Measurements from ENCODE around the gene COL16A1. TPM values are rescaled to one million over a fixed set of nuclear protein-coding genes. Genes with fewer than 3 reads are reported as not detected.
A peak's percentile ranks its signal among the peaks of the same experiment; 100 is the strongest.

The COL16A1 gene
- total and polyA plus RNA-seq, 7 experiments from 2014 or later: 0.31 to 0.37 TPM; not detected in 5

GRCh38 chr1:31615414-31615813 is 88.4 kb downstream of the COL16A1 start:
- DNase-seq (no peak), ATAC-seq (no peak)
- no peaks in the 10 kb centered on the region for H3K4me1 ChIP-seq (ENCODE audit: control insufficient read depth in 2 of 2, insufficient read depth in 2 of 2, low read length in 2 of 2)
- Mint-ChIP-seq H3K9me3 (no peaks in the 10 kb centered on the region), H3K4me1 (peaks cover 0 to 10% (median 5%) of the 10 kb centered on the region in 7 donors), H3K27ac (no peak overlapping the region), H3K4me3 (no peak overlapping the region), H3K27me3 (peaks cover 30 to 37% (median 33%) of the 10 kb centered on the region in 5 donors), H3K36me3 (no peaks in the 10 kb centered on the region)
- ChIA-PET CTCF (no interaction called here), POLR2A (no interaction called here)
- intact Hi-C loops (cut with micrococcal nuclease): no loop called here
- peaks cover 0 to 3% of the 10 kb centered on the region in 2 donors for H3K27me3 ChIP-seq (ENCODE audit: control insufficient read depth in 2 of 2, insufficient read depth in 2 of 2, low read length in 2 of 2)
- H3K4me3 ChIP-seq (ENCODE audit: low read length): no peak overlapping the region
- no peaks in the 10 kb centered on the region for H3K9me3 ChIP-seq (ENCODE audit: control insufficient read depth in 2 of 3, low read length in 3 of 3)
- no peaks in the 10 kb centered on the region for H3K36me3 ChIP-seq (ENCODE audit: control insufficient read depth in 2 of 3, insufficient read depth in 3 of 3, low read length in 3 of 3)
- no peak overlapping the region for H3K27ac ChIP-seq (ENCODE audit: low read depth, low read length)

- Mint-ChIP-seq H3K4me3 (no peak overlapping the region), H3K36me3 (no peaks in the 10 kb centered on the region), H3K27me3 (peaks cover 30 to 34% (median 30%) of the 10 kb centered on the region in 5 donors), H3K27ac (peak overlapping the region in 1 of 9 donors; percentile 12), H3K9me3 (no peaks in the 10 kb centered on the region), H3K4me1 (peaks cover 0 to 10% (median 5%) of the 10 kb centered on the region in 7 donors)
- Histone ChIP-seq H3K9me3 (ENCODE audit: control insufficient read depth in 2 of 3, low read length in 3 of 3) (no peaks in the 10 kb centered on the region), H3K4me3 (ENCODE audit: low read length) (no peak overlapping the region), H3K27ac (ENCODE audit: low read depth, low read length) (no peak overlapping the region), H3K36me3 (ENCODE audit: control insufficient read depth in 2 of 3, insufficient read depth in 3 of 3, low read length in 3 of 3) (no peaks in the 10 kb centered on the region), H3K27me3 (ENCODE audit: control insufficient read depth in 2 of 2, insufficient read depth in 2 of 2, low read length in 2 of 2) (peaks cover 0 to 3% of the 10 kb centered on the region in 2 donors), H3K4me1 (ENCODE audit: control insufficient read depth in 2 of 2, insufficient read depth in 2 of 2, low read length in 2 of 2) (no peaks in the 10 kb centered on the region)
- ChIA-PET CTCF (no interaction called here), POLR2A (no interaction called here)
- no peak for DNase-seq
- ATAC-seq: no peak
- intact Hi-C loops (cut with micrococcal nuclease): no loop called here
Observed at GRCh38 chr1:31614414-31615005, 89.3 kb downstream of the COL16A1 start.

GRCh38 chr1:31609514-31610118 is 94.2 kb downstream of the COL16A1 start:
- POLR2A ChIA-PET: no interaction called here
- ATAC-seq: no peak
- no peak for DNase-seq

GRCh38 chr1:31607360-31607759 is 96.5 kb downstream of the COL16A1 start:
- ChIA-PET POLR2A (no interaction called here), CTCF (no interaction called here)
- Mint-ChIP-seq H3K36me3 (peaks cover 0 to 3% (median 0%) of the 10 kb centered on the region in 5 donors), H3K27me3 (peaks cover 0 to 16% (median 0%) of the 10 kb centered on the region in 5 donors), H3K4me1 (peaks cover 0 to 3% (median 0%) of the 10 kb centered on the region in 7 donors), H3K27ac (no peak overlapping the region), H3K4me3 (no peak overlapping the region), H3K9me3 (peaks cover 0 to 2% (median 0%) of the 10 kb centered on the region in 11 donors)
- Histone ChIP-seq H3K4me3 (ENCODE audit: low read length) (no peak overlapping the region), H3K4me1 (ENCODE audit: control insufficient read depth in 2 of 2, insufficient read depth in 2 of 2, low read length in 2 of 2) (no peaks in the 10 kb centered on the region), H3K9me3 (ENCODE audit: control insufficient read depth in 2 of 3, low read length in 3 of 3) (no peaks in the 10 kb centered on the region), H3K36me3 (ENCODE audit: control insufficient read depth in 2 of 3, insufficient read depth in 3 of 3, low read length in 3 of 3) (no peaks in the 10 kb centered on the region), H3K27ac (ENCODE audit: low read depth, low read length) (no peak overlapping the region), H3K27me3 (ENCODE audit: control insufficient read depth in 2 of 2, insufficient read depth in 2 of 2, low read length in 2 of 2) (no peaks in the 10 kb centered on the region)
- intact Hi-C loops (cut with micrococcal nuclease): no loop called here
- DNase-seq (no peak), ATAC-seq (no peak)

More at GRCh38 chr1:31609514-31610118, 94.2 kb downstream of the COL16A1 start:
- H3K36me3 Mint-ChIP-seq: peaks cover 0 to 3% (median 0%) of the 10 kb centered on the region in 5 donors
- intact Hi-C loops (cut with micrococcal nuclease): no loop called here
- no peaks in the 10 kb centered on the region for H3K27me3 ChIP-seq (ENCODE audit: control insufficient read depth in 2 of 2, insufficient read depth in 2 of 2, low read length in 2 of 2)
- no peaks in the 10 kb centered on the region for H3K36me3 ChIP-seq (ENCODE audit: control insufficient read depth in 2 of 3, insufficient read depth in 3 of 3, low read length in 3 of 3)
- peaks cover 0 to 2% (median 0%) of the 10 kb centered on the region in 11 donors for H3K9me3 Mint-ChIP-seq
- no peak overlapping the region for H3K4me3 ChIP-seq (ENCODE audit: low read length)
- peaks cover 0 to 10% (median 4%) of the 10 kb centered on the region in 5 donors for H3K27me3 Mint-ChIP-seq
- H3K4me1 ChIP-seq (ENCODE audit: control insufficient read depth in 2 of 2, insufficient read depth in 2 of 2, low read length in 2 of 2): no peaks in the 10 kb centered on the region
- H3K27ac ChIP-seq (ENCODE audit: low read depth, low read length): no peak overlapping the region
- CTCF ChIA-PET: interaction anchor here (1.5 kb wide), 1 partner anchor 9 kb away, joined by 3 read pairs; no protein-coding TSS in a partner anchor
- peaks cover 0 to 3% (median 0%) of the 10 kb centered on the region in 7 donors for H3K4me1 Mint-ChIP-seq
- H3K27ac Mint-ChIP-seq: no peak overlapping the region
- no peaks in the 10 kb centered on the region for H3K9me3 ChIP-seq (ENCODE audit: control insufficient read depth in 2 of 3, low read length in 3 of 3)
- no peak overlapping the region for H3K4me3 Mint-ChIP-seq

GRCh38 chr1:31605908-31606427 is 97.8 kb downstream of the COL16A1 start:
- Histone ChIP-seq H3K27ac (ENCODE audit: low read depth, low read length) (no peak overlapping the region), H3K4me1 (ENCODE audit: control insufficient read depth in 2 of 2, insufficient read depth in 2 of 2, low read length in 2 of 2) (no peaks in the 10 kb centered on the region), H3K4me3 (ENCODE audit: low read length) (no peak overlapping the region), H3K36me3 (ENCODE audit: control insufficient read depth in 2 of 3, insufficient read depth in 3 of 3, low read length in 3 of 3) (no peaks in the 10 kb centered on the region), H3K9me3 (ENCODE audit: control insufficient read depth in 2 of 3, low read length in 3 of 3) (no peaks in the 10 kb centered on the region), H3K27me3 (ENCODE audit: control insufficient read depth in 2 of 2, insufficient read depth in 2 of 2, low read length in 2 of 2) (no peaks in the 10 kb centered on the region)
- POLR2A ChIA-PET: no interaction called here
- H3K9me3 Mint-ChIP-seq: peaks cover 0 to 2% (median 0%) of the 10 kb centered on the region in 11 donors
- DNase-seq: peak in 1 of 9 donors; percentile 43
- peaks cover 0 to 3% (median 0%) of the 10 kb centered on the region in 7 donors for H3K4me1 Mint-ChIP-seq
- peaks cover 0 to 3% (median 0%) of the 10 kb centered on the region in 5 donors for H3K36me3 Mint-ChIP-seq
- intact Hi-C loops (cut with micrococcal nuclease): no loop called here
- no peak overlapping the region for H3K4me3 Mint-ChIP-seq
- peak; percentile 91 for ATAC-seq
- H3K27ac Mint-ChIP-seq: no peak overlapping the region
- CTCF ChIA-PET: no interaction called here
- H3K27me3 Mint-ChIP-seq: peaks cover 0 to 21% (median 0%) of the 10 kb centered on the region in 5 donors

Data from naive thymus-derived CD4-positive, alpha-beta T cell (primary cell).